GM18861 (cell line): ENCODE measurements around the gene ROBO2.

Experiments used
- ATAC-seq: cut with Tn5 transposase; IDR thresholded peaks from one replicate; pipeline ENCODE4 v1.9.1; 2021; ENCODE audit not compliant: unreplicated experiment

ROBO2 gene

GRCh38 chr3:77467702-77468625 lies 428.1 kb downstream of the ROBO2 start:
- ATAC-seq = no peak

GRCh38 chr3:77468626-77469020 lies 428.7 kb downstream of the ROBO2 start:
- no peak for ATAC-seq

- no peak for ATAC-seq
Observed at GRCh38 chr3:77475507-77475906, 435.6 kb downstream of the ROBO2 start.

- ATAC-seq = no peak
Observed at GRCh38 chr3:77479021-77479420, 439.1 kb downstream of the ROBO2 start.

GRCh38 chr3:77489216-77489615 lies 449.3 kb downstream of the ROBO2 start:
- no peak for ATAC-seq

GRCh38 chr3:77491961-77492360 lies 452.1 kb downstream of the ROBO2 start:
- no peak for ATAC-seq

GRCh38 chr3:77500721-77501120 lies 460.8 kb downstream of the ROBO2 start:
- no peak for ATAC-seq

GRCh38 chr3:77506384-77506783 lies 466.5 kb downstream of the ROBO2 start:
- ATAC-seq = no peak

GRCh38 chr3:77513542-77513941 lies 473.6 kb downstream of the ROBO2 start:
- no peak for ATAC-seq

- no peak for ATAC-seq
Observed at GRCh38 chr3:77514766-77515165, 474.9 kb downstream of the ROBO2 start.

GRCh38 chr3:77524463-77524862 lies 484.6 kb downstream of the ROBO2 start:
- no peak for ATAC-seq

GRCh38 chr3:77524946-77525682 lies 485.2 kb downstream of the ROBO2 start:
- no peak for ATAC-seq

- ATAC-seq = no peak
Observed at GRCh38 chr3:77526573-77527113, 486.7 kb downstream of the ROBO2 start.

GRCh38 chr3:77529522-77529921 lies 489.6 kb downstream of the ROBO2 start:
- no peak for ATAC-seq

GRCh38 chr3:77530870-77531269 lies 491.0 kb downstream of the ROBO2 start:
- ATAC-seq = no peak

- ATAC-seq = no peak
Observed at GRCh38 chr3:77535116-77535515, 495.2 kb downstream of the ROBO2 start.

GRCh38 chr3:77536038-77536775 lies 496.3 kb downstream of the ROBO2 start:
- no peak for ATAC-seq

GRCh38 chr3:77539014-77539413 lies 499.1 kb downstream of the ROBO2 start:
- ATAC-seq = no peak

- ATAC-seq = no peak
Observed at GRCh38 chr3:77539677-77540076, 499.8 kb downstream of the ROBO2 start.

GRCh38 chr3:77541203-77541922 lies 501.5 kb downstream of the ROBO2 start:
- ATAC-seq = no peak

- ATAC-seq = no peak
Observed at GRCh38 chr3:77546246-77546645, 506.3 kb downstream of the ROBO2 start.
